ENCODE data around the gene PRKCE.
"Not testable (repeated sequence)": the region's sequence is repeated elsewhere in the genome, so short reads cannot be mapped to it uniquely, and the experiment has no call there.

PRKCE gene

GRCh38 chr2:45856391-45857274 lies 205.2 kb downstream of the PRKCE start:
- no peaks in the 10 kb centered on the region for H3K36me3 ChIP-seq (ENCODE audit: control insufficient read depth, low read depth, low read length)
- H3K9me3 ChIP-seq (ENCODE audit: control insufficient read depth, low read depth, low read length), result no peaks in the 10 kb centered on the region
- no peak overlapping the region for H3K27ac ChIP-seq (ENCODE audit: low read length)
- no peak overlapping the region for H3K9ac ChIP-seq (ENCODE audit: low read length)
- no peaks in the 10 kb centered on the region for H3K27me3 ChIP-seq (ENCODE audit: control insufficient read depth, insufficient read depth, low read length)
- H3K4me1 ChIP-seq (ENCODE audit: control insufficient read depth, low read depth, low read length), result peaks cover 6% of the 10 kb centered on the region
- no peak overlapping the region for H3K4me3 ChIP-seq (ENCODE audit: low read length)

- no peaks in the 10 kb centered on the region for H3K36me3 ChIP-seq (ENCODE audit: control insufficient read depth, low read depth, low read length)
- no peak overlapping the region for H3K27ac ChIP-seq (ENCODE audit: low read length)
- no peak overlapping the region for H3K9ac ChIP-seq (ENCODE audit: low read length)
- no peaks in the 10 kb centered on the region for H3K9me3 ChIP-seq (ENCODE audit: control insufficient read depth, low read depth, low read length)
- H3K4me1 ChIP-seq (ENCODE audit: control insufficient read depth, low read depth, low read length), result peaks cover 6% of the 10 kb centered on the region
- H3K27me3 ChIP-seq (ENCODE audit: control insufficient read depth, insufficient read depth, low read length), result no peaks in the 10 kb centered on the region
- H3K4me3 ChIP-seq (ENCODE audit: low read length), result no peak overlapping the region
These were observed 205.8 kb downstream of the PRKCE start for GRCh38 chr2:45857275-45857609.

- H3K27ac ChIP-seq (ENCODE audit: low read length), result no peak overlapping the region
These were observed 206.5 kb downstream of the PRKCE start for GRCh38 chr2:45857867-45858520.

GRCh38 chr2:45858872-45859271 lies 207.4 kb downstream of the PRKCE start:
- not testable (repeated sequence) for H3K4me1 ChIP-seq (ENCODE audit: control insufficient read depth, low read depth, low read length); H3K27me3 ChIP-seq (ENCODE audit: control insufficient read depth, insufficient read depth, low read length)

More at GRCh38 chr2:45857867-45858520, 206.5 kb downstream of the PRKCE start:
- no peaks in the 10 kb centered on the region for H3K27me3 ChIP-seq (ENCODE audit: control insufficient read depth, insufficient read depth, low read length)
- H3K4me1 ChIP-seq (ENCODE audit: control insufficient read depth, low read depth, low read length), result peaks cover 6% of the 10 kb centered on the region
- no peaks in the 10 kb centered on the region for H3K36me3 ChIP-seq (ENCODE audit: control insufficient read depth, low read depth, low read length)
- H3K9me3 ChIP-seq (ENCODE audit: control insufficient read depth, low read depth, low read length), result no peaks in the 10 kb centered on the region
- no peak overlapping the region for H3K9ac ChIP-seq (ENCODE audit: low read length)
- no peak overlapping the region for H3K4me3 ChIP-seq (ENCODE audit: low read length)

GRCh38 chr2:45859682-45860081 lies 208.2 kb downstream of the PRKCE start:
- H3K4me3 ChIP-seq (ENCODE audit: low read length), result no peak overlapping the region
- no peak overlapping the region for H3K9ac ChIP-seq (ENCODE audit: low read length)
- H3K36me3 ChIP-seq (ENCODE audit: control insufficient read depth, low read depth, low read length), result no peaks in the 10 kb centered on the region
- peaks cover 6% of the 10 kb centered on the region for H3K4me1 ChIP-seq (ENCODE audit: control insufficient read depth, low read depth, low read length)
- H3K27ac ChIP-seq (ENCODE audit: low read length), result no peak overlapping the region
- no peaks in the 10 kb centered on the region for H3K9me3 ChIP-seq (ENCODE audit: control insufficient read depth, low read depth, low read length)
- no peaks in the 10 kb centered on the region for H3K27me3 ChIP-seq (ENCODE audit: control insufficient read depth, insufficient read depth, low read length)

More at GRCh38 chr2:45858872-45859271, 207.4 kb downstream of the PRKCE start:
- H3K4me3 ChIP-seq (ENCODE audit: low read length); H3K27ac ChIP-seq (ENCODE audit: low read length); H3K36me3 ChIP-seq (ENCODE audit: control insufficient read depth, low read depth, low read length); H3K9me3 ChIP-seq (ENCODE audit: control insufficient read depth, low read depth, low read length); H3K9ac ChIP-seq (ENCODE audit: low read length): not testable (repeated sequence)

GRCh38 chr2:45860136-45861121 lies 209.0 kb downstream of the PRKCE start:
- Histone ChIP-seq H3K9me3 (ENCODE audit: control insufficient read depth, low read depth, low read length) (no peaks in the 10 kb centered on the region), H3K4me1 (ENCODE audit: control insufficient read depth, low read depth, low read length) (peaks cover 6% of the 10 kb centered on the region), H3K27ac (ENCODE audit: low read length) (no peak overlapping the region), H3K9ac (ENCODE audit: low read length) (no peak overlapping the region), H3K36me3 (ENCODE audit: control insufficient read depth, low read depth, low read length) (no peaks in the 10 kb centered on the region), H3K27me3 (ENCODE audit: control insufficient read depth, insufficient read depth, low read length) (no peaks in the 10 kb centered on the region), H3K4me3 (ENCODE audit: low read length) (no peak overlapping the region)

- no peak overlapping the region for H3K9ac ChIP-seq (ENCODE audit: low read length)
- H3K36me3 ChIP-seq (ENCODE audit: control insufficient read depth, low read depth, low read length), result no peaks in the 10 kb centered on the region
- peaks cover 6% of the 10 kb centered on the region for H3K4me1 ChIP-seq (ENCODE audit: control insufficient read depth, low read depth, low read length)
- no peaks in the 10 kb centered on the region for H3K27me3 ChIP-seq (ENCODE audit: control insufficient read depth, insufficient read depth, low read length)
- H3K4me3 ChIP-seq (ENCODE audit: low read length), result no peak overlapping the region
- H3K27ac ChIP-seq (ENCODE audit: low read length), result no peak overlapping the region
- H3K9me3 ChIP-seq (ENCODE audit: control insufficient read depth, low read depth, low read length), result no peaks in the 10 kb centered on the region
These were observed 211.4 kb downstream of the PRKCE start for GRCh38 chr2:45862843-45863242.

- no peaks in the 10 kb centered on the region for H3K9me3 ChIP-seq (ENCODE audit: control insufficient read depth, low read depth, low read length)
- peaks cover 6% of the 10 kb centered on the region for H3K4me1 ChIP-seq (ENCODE audit: control insufficient read depth, low read depth, low read length)
- no peak overlapping the region for H3K9ac ChIP-seq (ENCODE audit: low read length)
- H3K27ac ChIP-seq (ENCODE audit: low read length), result no peak overlapping the region
- H3K36me3 ChIP-seq (ENCODE audit: control insufficient read depth, low read depth, low read length), result no peaks in the 10 kb centered on the region
- H3K4me3 ChIP-seq (ENCODE audit: low read length), result no peak overlapping the region
- H3K27me3 ChIP-seq (ENCODE audit: control insufficient read depth, insufficient read depth, low read length), result no peaks in the 10 kb centered on the region
These were observed 212.6 kb downstream of the PRKCE start for GRCh38 chr2:45864121-45864520.

- Histone ChIP-seq H3K9ac (ENCODE audit: low read length) (no peak overlapping the region), H3K9me3 (ENCODE audit: control insufficient read depth, low read depth, low read length) (no peaks in the 10 kb centered on the region), H3K4me1 (ENCODE audit: control insufficient read depth, low read depth, low read length) (no peaks in the 10 kb centered on the region), H3K27ac (ENCODE audit: low read length) (no peak overlapping the region), H3K4me3 (ENCODE audit: low read length) (no peak overlapping the region), H3K27me3 (ENCODE audit: control insufficient read depth, insufficient read depth, low read length) (no peaks in the 10 kb centered on the region), H3K36me3 (ENCODE audit: control insufficient read depth, low read depth, low read length) (no peaks in the 10 kb centered on the region)
These were observed 215.9 kb downstream of the PRKCE start for GRCh38 chr2:45867349-45867748.

GRCh38 chr2:45867800-45868199 lies 216.3 kb downstream of the PRKCE start:
- Histone ChIP-seq H3K36me3 (ENCODE audit: control insufficient read depth, low read depth, low read length) (no peaks in the 10 kb centered on the region), H3K9me3 (ENCODE audit: control insufficient read depth, low read depth, low read length) (no peaks in the 10 kb centered on the region)

GRCh38 chr2:45869165-45869501 lies 217.7 kb downstream of the PRKCE start:
- Histone ChIP-seq H3K9ac (ENCODE audit: low read length) (no peak overlapping the region), H3K36me3 (ENCODE audit: control insufficient read depth, low read depth, low read length) (no peaks in the 10 kb centered on the region), H3K4me3 (ENCODE audit: low read length) (no peak overlapping the region), H3K27me3 (ENCODE audit: control insufficient read depth, insufficient read depth, low read length) (no peaks in the 10 kb centered on the region), H3K9me3 (ENCODE audit: control insufficient read depth, low read depth, low read length) (no peaks in the 10 kb centered on the region), H3K27ac (ENCODE audit: low read length) (no peak overlapping the region), H3K4me1 (ENCODE audit: control insufficient read depth, low read depth, low read length) (no peaks in the 10 kb centered on the region)

More at GRCh38 chr2:45867800-45868199, 216.3 kb downstream of the PRKCE start:
- Histone ChIP-seq H3K4me3 (ENCODE audit: low read length) (no peak overlapping the region), H3K4me1 (ENCODE audit: control insufficient read depth, low read depth, low read length) (no peaks in the 10 kb centered on the region), H3K27me3 (ENCODE audit: control insufficient read depth, insufficient read depth, low read length) (no peaks in the 10 kb centered on the region), H3K27ac (ENCODE audit: low read length) (no peak overlapping the region), H3K9ac (ENCODE audit: low read length) (no peak overlapping the region)

Data from iPS-18a (cell line).